ENCODE data around the gene GALT. TPM values are rescaled to one million over a fixed set of nuclear protein-coding genes. Genes with fewer than 3 reads are reported as not detected.

GALT gene
- total and polyA plus RNA-seq, 2 of the 13 experiments (the other 11 are each of a cell fraction or from before 2014, with no cell fraction given) = 40.4 to 46.3 TPM

DNA sequence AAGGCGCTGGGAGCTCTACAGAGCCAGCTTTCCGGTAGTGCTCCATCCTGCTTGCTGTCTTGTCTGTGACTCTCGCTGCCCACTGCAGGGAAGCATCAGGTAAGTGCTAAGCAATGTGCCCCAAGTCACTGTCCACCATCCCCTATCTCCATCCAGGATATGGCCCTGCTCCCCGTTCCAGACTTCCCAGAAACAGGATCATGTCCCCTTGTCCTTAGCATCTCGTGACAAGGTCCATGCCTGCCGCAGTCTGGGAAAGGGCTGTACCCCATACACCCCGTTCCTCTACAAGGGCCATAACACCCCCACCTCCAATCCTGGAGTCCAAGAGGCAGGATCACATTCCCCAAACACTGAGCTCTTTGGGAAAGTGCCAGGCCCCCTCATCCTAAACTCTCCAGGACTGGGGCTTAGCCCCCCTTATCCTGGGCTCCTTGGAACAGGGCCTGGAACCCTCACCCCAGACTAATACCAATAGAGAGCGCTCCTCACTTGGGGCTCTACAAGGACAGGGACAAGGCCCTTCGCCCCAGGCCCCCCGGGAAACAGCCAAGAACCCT lies 35.1 kb upstream of the GALT start:
- no peaks in the 10 kb centered on the region for H3K36me3 ChIP-seq (replicated peaks in 1 of 2; ENCODE audit: control insufficient read depth in 1 of 2, insufficient read depth in 2 of 2, low read length in 2 of 2)
- ATAC-seq (peak; percentile 19), FAIRE-seq (peak; percentile 8), DNase-seq (ENCODE audit: low spot score) (no peak)
- H3K4me1 ChIP-seq (ENCODE audit: insufficient read depth, low read length) = peaks cover 40% of the 10 kb centered on the region
- no peaks in the 10 kb centered on the region; the same call in 1 of the 2 replicates for H4K20me1 ChIP-seq (ENCODE audit: insufficient read depth, low read length)
- ChIA-PET POLR2A (interaction anchor here (1.2 to 2.2 kb wide), 2 partner anchors 9 to 26 kb away, joined by 4 to 13 read pairs; partner anchors contain the start of genes DCTN3 and SIGMAR1), CTCF (ENCODE audit: low intra/inter-chr PET ratio, low total read pairs) (interaction anchor here (3.5 kb wide), 1 partner anchor 22 kb away, joined by 54 read pairs; no protein-coding TSS in a partner anchor)
- H3K27me3 ChIP-seq (ENCODE audit: control insufficient read depth in 1 of 2, insufficient read depth in 2 of 2, low read length in 2 of 2) = no peaks in the 10 kb centered on the region
- H2AFZ ChIP-seq (ENCODE audit: low read length) = no peak overlapping the region
- intact Hi-C loops (cut with micrococcal nuclease; ENCODE audit: unreplicated experiment) (no loop called here), in situ Hi-C loops (cut with HindIII; ENCODE audit: extremely low pct_ligation_motif_present, low pct_unique_long_range_greater_than_20kb) (no loop called here)
- H3K9me3 ChIP-seq (ENCODE audit: low read length) = no peaks in the 10 kb centered on the region
- H3K4me3 ChIP-seq (replicated peaks in 1 of 3; ENCODE audit: insufficient read depth in 1 of 3, low read depth in 2 of 3, low read length in 3 of 3) = peak overlapping the region; percentile 84 to 91 (median 89)
- H3K79me2 ChIP-seq (ENCODE audit: insufficient read depth, low read length) = peaks cover 6% of the 10 kb centered on the region
- TSS peak; percentile 73 for BruUV-seq (replicated peaks)
- peak overlapping the region; percentile 78 for H3K27ac ChIP-seq (ENCODE audit: extremely low read length, insufficient read depth, low read length)
- 17% methylated on average over 7 of the region's 10 CpGs for WGBS (ENCODE audit: low lambda C conversion rate)
- H3K9ac ChIP-seq (ENCODE audit: insufficient read depth, low read depth, low read length) = peak overlapping the region; percentile 95
- peak overlapping the region; percentile 77 for H3K4me2 ChIP-seq (ENCODE audit: low read depth, low read length)
- TF ChIP-seq KLF11 (CRISPR knock-in tag; IDR thresholded peaks at IDR 0.05) = 0 out of 2 replicates have a peak, but pooled peaks have one; percentile 14
- TF ChIP-seq ZNF235 (CRISPR knock-in tag; IDR thresholded peaks at IDR 0.05; ENCODE audit: borderline replicate concordance) = no peak
- TF ChIP-seq, protein P1, sequence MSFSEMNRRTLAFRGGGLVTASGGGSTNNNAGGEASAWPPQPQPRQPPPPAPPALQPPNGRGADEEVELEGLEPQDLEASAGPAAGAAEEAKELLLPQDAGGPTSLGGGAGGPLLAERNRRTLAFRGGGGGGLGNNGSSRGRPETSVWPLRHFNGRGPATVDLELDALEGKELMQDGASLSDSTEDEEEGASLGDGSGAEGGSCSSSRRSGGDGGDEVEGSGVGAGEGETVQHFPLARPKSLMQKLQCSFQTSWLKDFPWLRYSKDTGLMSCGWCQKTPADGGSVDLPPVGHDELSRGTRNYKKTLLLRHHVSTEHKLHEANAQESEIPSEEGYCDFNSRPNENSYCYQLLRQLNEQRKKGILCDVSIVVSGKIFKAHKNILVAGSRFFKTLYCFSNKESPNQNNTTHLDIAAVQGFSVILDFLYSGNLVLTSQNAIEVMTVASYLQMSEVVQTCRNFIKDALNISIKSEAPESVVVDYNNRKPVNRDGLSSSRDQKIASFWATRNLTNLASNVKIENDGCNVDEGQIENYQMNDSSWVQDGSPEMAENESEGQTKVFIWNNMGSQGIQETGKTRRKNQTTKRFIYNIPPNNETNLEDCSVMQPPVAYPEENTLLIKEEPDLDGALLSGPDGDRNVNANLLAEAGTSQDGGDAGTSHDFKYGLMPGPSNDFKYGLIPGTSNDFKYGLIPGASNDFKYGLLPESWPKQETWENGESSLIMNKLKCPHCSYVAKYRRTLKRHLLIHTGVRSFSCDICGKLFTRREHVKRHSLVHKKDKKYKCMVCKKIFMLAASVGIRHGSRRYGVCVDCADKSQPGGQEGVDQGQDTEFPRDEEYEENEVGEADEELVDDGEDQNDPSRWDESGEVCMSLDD (CRISPR knock-in tag; IDR thresholded peaks at IDR 0.05; ENCODE audit: borderline replicate concordance) = 0 out of 2 replicates have a peak, but pooled peaks have one; percentile 23
- TF ChIP-seq, protein P2, sequence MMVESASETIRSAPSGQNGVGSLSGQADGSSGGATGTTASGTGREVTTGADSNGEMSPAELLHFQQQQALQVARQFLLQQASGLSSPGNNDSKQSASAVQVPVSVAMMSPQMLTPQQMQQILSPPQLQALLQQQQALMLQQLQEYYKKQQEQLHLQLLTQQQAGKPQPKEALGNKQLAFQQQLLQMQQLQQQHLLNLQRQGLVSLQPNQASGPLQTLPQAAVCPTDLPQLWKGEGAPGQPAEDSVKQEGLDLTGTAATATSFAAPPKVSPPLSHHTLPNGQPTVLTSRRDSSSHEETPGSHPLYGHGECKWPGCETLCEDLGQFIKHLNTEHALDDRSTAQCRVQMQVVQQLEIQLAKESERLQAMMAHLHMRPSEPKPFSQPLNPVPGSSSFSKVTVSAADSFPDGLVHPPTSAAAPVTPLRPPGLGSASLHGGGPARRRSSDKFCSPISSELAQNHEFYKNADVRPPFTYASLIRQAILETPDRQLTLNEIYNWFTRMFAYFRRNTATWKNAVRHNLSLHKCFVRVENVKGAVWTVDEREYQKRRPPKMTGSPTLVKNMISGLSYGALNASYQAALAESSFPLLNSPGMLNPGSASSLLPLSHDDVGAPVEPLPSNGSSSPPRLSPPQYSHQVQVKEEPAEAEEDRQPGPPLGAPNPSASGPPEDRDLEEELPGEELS (CRISPR knock-in tag; IDR thresholded peaks at IDR 0.05) = 0 out of 2 replicates have a peak, but pooled peaks have one; percentile 10
- TF ChIP-seq ADNP (CRISPR knock-in tag; IDR thresholded peaks at IDR 0.05) = no peak
- TF ChIP-seq ZNF296 (CRISPR knock-in tag; conservative IDR thresholded peaks at IDR 0.05) = no peak
- no peak for TF ChIP-seq SP140L (CRISPR knock-in tag; IDR thresholded peaks at IDR 0.05; ENCODE audit: borderline replicate concordance)
- no peak for TF ChIP-seq ZNF607 (CRISPR knock-in tag; IDR thresholded peaks at IDR 0.05; ENCODE audit: borderline replicate concordance)
- TF ChIP-seq NFKBIZ (CRISPR knock-in tag; IDR thresholded peaks at IDR 0.05) = 0 out of 2 replicates have a peak, but pooled peaks have one; percentile 17
- TF ChIP-seq, protein P3, sequence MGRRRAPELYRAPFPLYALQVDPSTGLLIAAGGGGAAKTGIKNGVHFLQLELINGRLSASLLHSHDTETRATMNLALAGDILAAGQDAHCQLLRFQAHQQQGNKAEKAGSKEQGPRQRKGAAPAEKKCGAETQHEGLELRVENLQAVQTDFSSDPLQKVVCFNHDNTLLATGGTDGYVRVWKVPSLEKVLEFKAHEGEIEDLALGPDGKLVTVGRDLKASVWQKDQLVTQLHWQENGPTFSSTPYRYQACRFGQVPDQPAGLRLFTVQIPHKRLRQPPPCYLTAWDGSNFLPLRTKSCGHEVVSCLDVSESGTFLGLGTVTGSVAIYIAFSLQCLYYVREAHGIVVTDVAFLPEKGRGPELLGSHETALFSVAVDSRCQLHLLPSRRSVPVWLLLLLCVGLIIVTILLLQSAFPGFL (CRISPR knock-in tag; IDR thresholded peaks at IDR 0.05) = 0 out of 2 replicates have a peak, but pooled peaks have one; percentile 24
- TF ChIP-seq, protein P4, sequence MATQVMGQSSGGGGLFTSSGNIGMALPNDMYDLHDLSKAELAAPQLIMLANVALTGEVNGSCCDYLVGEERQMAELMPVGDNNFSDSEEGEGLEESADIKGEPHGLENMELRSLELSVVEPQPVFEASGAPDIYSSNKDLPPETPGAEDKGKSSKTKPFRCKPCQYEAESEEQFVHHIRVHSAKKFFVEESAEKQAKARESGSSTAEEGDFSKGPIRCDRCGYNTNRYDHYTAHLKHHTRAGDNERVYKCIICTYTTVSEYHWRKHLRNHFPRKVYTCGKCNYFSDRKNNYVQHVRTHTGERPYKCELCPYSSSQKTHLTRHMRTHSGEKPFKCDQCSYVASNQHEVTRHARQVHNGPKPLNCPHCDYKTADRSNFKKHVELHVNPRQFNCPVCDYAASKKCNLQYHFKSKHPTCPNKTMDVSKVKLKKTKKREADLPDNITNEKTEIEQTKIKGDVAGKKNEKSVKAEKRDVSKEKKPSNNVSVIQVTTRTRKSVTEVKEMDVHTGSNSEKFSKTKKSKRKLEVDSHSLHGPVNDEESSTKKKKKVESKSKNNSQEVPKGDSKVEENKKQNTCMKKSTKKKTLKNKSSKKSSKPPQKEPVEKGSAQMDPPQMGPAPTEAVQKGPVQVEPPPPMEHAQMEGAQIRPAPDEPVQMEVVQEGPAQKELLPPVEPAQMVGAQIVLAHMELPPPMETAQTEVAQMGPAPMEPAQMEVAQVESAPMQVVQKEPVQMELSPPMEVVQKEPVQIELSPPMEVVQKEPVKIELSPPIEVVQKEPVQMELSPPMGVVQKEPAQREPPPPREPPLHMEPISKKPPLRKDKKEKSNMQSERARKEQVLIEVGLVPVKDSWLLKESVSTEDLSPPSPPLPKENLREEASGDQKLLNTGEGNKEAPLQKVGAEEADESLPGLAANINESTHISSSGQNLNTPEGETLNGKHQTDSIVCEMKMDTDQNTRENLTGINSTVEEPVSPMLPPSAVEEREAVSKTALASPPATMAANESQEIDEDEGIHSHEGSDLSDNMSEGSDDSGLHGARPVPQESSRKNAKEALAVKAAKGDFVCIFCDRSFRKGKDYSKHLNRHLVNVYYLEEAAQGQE (IDR thresholded peaks at IDR 0.05; ENCODE audit: borderline replicate concordance in 1 of 2, low read depth in 1 of 2, low read length in 2 of 2) = 0 out of 4 replicates have a peak, but pooled peaks of 1 of the 2 experiments have one; percentile 0
- TF ChIP-seq KMT2A (CRISPR knock-in tag; IDR thresholded peaks at IDR 0.05) = peak; percentile 4; the same call in 1 of the 2 replicates

Measured in HepG2 (cell line).